ENCODE measurements around the gene NCAPD2. TPM values are rescaled to one million over a fixed set of nuclear protein-coding genes. Genes with fewer than 3 reads are reported as not detected.

Gene NCAPD2
- total and polyA plus RNA-seq, 2 donors (not counting 3 experiments of a cell fraction or from before 2014, with no cell fraction given) = 41.8 to 90.1 TPM

- Histone ChIP-seq H3K36me3 (ENCODE audit: control insufficient read depth in 2 of 2, extremely low read depth in 1 of 2, insufficient read depth in 2 of 2, low read length in 2 of 2) (peaks cover 6 to 13% of the 10 kb centered on the region in 2 experiments), H3K4me2 (ENCODE audit: insufficient read depth, low read length) (no peak overlapping the region), H3K27ac (ENCODE audit: insufficient read depth, low read depth, low read length) (no peak overlapping the region), H3K4me1 (ENCODE audit: control insufficient read depth, extremely low read depth, insufficient read depth, low read length) (peaks cover 14% of the 10 kb centered on the region), H3K9me1 (replicated peaks; ENCODE audit: control insufficient read depth, extremely low read depth, insufficient read depth, low read length) (no peaks in the 10 kb centered on the region), H4K20me1 (replicated peaks; ENCODE audit: control insufficient read depth, extremely low read depth, insufficient read depth, low read length) (no peaks in the 10 kb centered on the region), H3K27me3 (ENCODE audit: control insufficient read depth in 2 of 2, insufficient read depth in 2 of 2, low read length in 2 of 2) (no peaks in the 10 kb centered on the region), H3K9me3 (replicated peaks; ENCODE audit: control insufficient read depth, insufficient read depth, low read length) (no peaks in the 10 kb centered on the region), H3K79me2 (ENCODE audit: control insufficient read depth, insufficient read depth, low read length) (no peaks in the 10 kb centered on the region), H2AFZ (ENCODE audit: low read depth, low read length) (no peak overlapping the region), H3K4me3 (replicated peaks in 1 of 3; ENCODE audit: insufficient read depth in 1 of 3, low read depth in 1 of 3, low read length in 3 of 3) (no peak overlapping the region), H3K9ac (replicated peaks; ENCODE audit: extremely low read depth, insufficient read depth, low read length) (no peak overlapping the region)
- no peak for TF ChIP-seq POLR2AphosphoS5 (IDR thresholded peaks at IDR 0.05; ENCODE audit: insufficient read depth, low read depth, low read length)
- no peak for TF ChIP-seq GATA2 (IDR thresholded peaks at IDR 0.05; ENCODE audit: insufficient read depth, insufficient read length, low read depth, low read length)
- no peak for TF ChIP-seq EZH2 (IDR thresholded peaks at IDR 0.05; ENCODE audit: borderline replicate concordance, low read depth, low read length, severe bottlenecking)
- no peak for TF ChIP-seq POLR2A (IDR thresholded peaks at IDR 0.05; ENCODE audit: low read depth, low read length)
- no peak for TF ChIP-seq MAX (IDR thresholded peaks at IDR 0.05; ENCODE audit: insufficient read depth, insufficient read length)
- no peak for TF ChIP-seq MYC (IDR thresholded peaks at IDR 0.05; ENCODE audit: low read depth, low read length)
- TF ChIP-seq FOS (IDR thresholded peaks at IDR 0.05; ENCODE audit: borderline replicate concordance, insufficient read depth, low read length) = no peak
- CTCF ChIA-PET = interaction anchor here (1.0 to 3.8 kb wide), 6 partner anchors 21 to 141 kb away, joined by 3 to 40 read pairs (median 9); no protein-coding TSS in a partner anchor
- dilution Hi-C loops (cut with MboI; ENCODE audit: extremely low pct_ligation_motif_present, low sequenced_read_pairs) (no loop called here), intact Hi-C loops (cut with micrococcal nuclease) (no loop called here)
- FAIRE-seq = no peak
- POLR2A ChIA-PET = interaction anchor here (1.4 kb wide), 1 partner anchor 70 kb away, joined by 3 read pairs; no protein-coding TSS in a partner anchor
- no TSS peak for BruUV-seq (replicated peaks)
- DNase-seq (ENCODE audit: low read depth, low spot score) = no peak
These were observed 30.0 kb upstream of the NCAPD2 start for GRCh38 chr12:6463858-6464257.

- H3K36me3 ChIP-seq (ENCODE audit: control insufficient read depth in 2 of 2, extremely low read depth in 1 of 2, insufficient read depth in 2 of 2, low read length in 2 of 2) = peaks cover 4 to 13% of the 10 kb centered on the region in 2 experiments
These were observed 29.4 kb upstream of the NCAPD2 start for GRCh38 chr12:6464531-6464930.

More at GRCh38 chr12:6464531-6464930, 29.4 kb upstream of the NCAPD2 start:
- Histone ChIP-seq H3K9ac (replicated peaks; ENCODE audit: extremely low read depth, insufficient read depth, low read length) (no peak overlapping the region), H3K27ac (ENCODE audit: insufficient read depth, low read depth, low read length) (no peak overlapping the region), H3K4me2 (ENCODE audit: insufficient read depth, low read length) (no peak overlapping the region), H3K4me3 (replicated peaks in 1 of 3; ENCODE audit: insufficient read depth in 1 of 3, low read depth in 1 of 3, low read length in 3 of 3) (no peak overlapping the region), H3K9me3 (replicated peaks; ENCODE audit: control insufficient read depth, insufficient read depth, low read length) (no peaks in the 10 kb centered on the region), H3K79me2 (ENCODE audit: control insufficient read depth, insufficient read depth, low read length) (peaks cover 2% of the 10 kb centered on the region), H4K20me1 (replicated peaks; ENCODE audit: control insufficient read depth, extremely low read depth, insufficient read depth, low read length) (no peaks in the 10 kb centered on the region), H3K4me1 (ENCODE audit: control insufficient read depth, extremely low read depth, insufficient read depth, low read length) (peaks cover 20% of the 10 kb centered on the region), H3K9me1 (replicated peaks; ENCODE audit: control insufficient read depth, extremely low read depth, insufficient read depth, low read length) (no peaks in the 10 kb centered on the region), H2AFZ (ENCODE audit: low read depth, low read length) (no peak overlapping the region), H3K27me3 (ENCODE audit: control insufficient read depth in 2 of 2, insufficient read depth in 2 of 2, low read length in 2 of 2) (no peaks in the 10 kb centered on the region)
- no peak for DNase-seq (ENCODE audit: low read depth, low spot score)
- no TSS peak for BruUV-seq (replicated peaks)
- dilution Hi-C loops (cut with MboI; ENCODE audit: extremely low pct_ligation_motif_present, low sequenced_read_pairs) = no loop called here
- ChIA-PET POLR2A (interaction anchor here (1.4 kb wide), 1 partner anchor 69 kb away, joined by 3 read pairs; no protein-coding TSS in a partner anchor), CTCF (interaction anchor here (0.9 to 2.9 kb wide), 28 partner anchors 8 to 269 kb away, joined by 3 to 147 read pairs (median 8); partner anchors contain the start of genes CD27, LTBR, TAPBPL and TNFRSF1A)
- no peak for FAIRE-seq
- intact Hi-C loops (cut with micrococcal nuclease) = no loop called here
- TF ChIP-seq FOS (IDR thresholded peaks at IDR 0.05; ENCODE audit: borderline replicate concordance, insufficient read depth, low read length) (no peak), CTCF (IDR thresholded peaks at IDR 0.05; ENCODE audit: extremely low read depth in 1 of 2, insufficient read depth in 1 of 2, low read depth in 1 of 2, low read length in 2 of 2) (no peak), GATA2 (IDR thresholded peaks at IDR 0.05; ENCODE audit: insufficient read depth, insufficient read length, low read depth, low read length) (no peak), POLR2A (IDR thresholded peaks at IDR 0.05; ENCODE audit: low read depth, low read length) (no peak), POLR2AphosphoS5 (IDR thresholded peaks at IDR 0.05; ENCODE audit: insufficient read depth, low read depth, low read length) (no peak), EZH2 (IDR thresholded peaks at IDR 0.05; ENCODE audit: borderline replicate concordance, low read depth, low read length, severe bottlenecking) (no peak), MAX (IDR thresholded peaks at IDR 0.05; ENCODE audit: insufficient read depth, insufficient read length) (no peak), MYC (IDR thresholded peaks at IDR 0.05; ENCODE audit: low read depth, low read length) (no peak), JUN (IDR thresholded peaks at IDR 0.05; ENCODE audit: borderline replicate concordance, insufficient read depth, insufficient read length, low read depth) (no peak)

Data from endothelial cell of umbilical vein (primary cell).